Stimulated activated CD4-positive, alpha-beta T cell treated with anti-CD3 and anti-CD28 coated beads, Interleukin-4, amount 100 ng/mL, for 24 hours (primary cell): Measurements from ENCODE around the gene PRDM16.

Experiments used
- DNase-seq: peaks from one replicate; pipeline ENCODE4 v3.0.0-alpha.2; 2020

Gene PRDM16

GRCh38 chr1:3410142-3410925, 341.3 kb downstream of the PRDM16 start:
- DNase-seq, result no peak

- DNase-seq, result no peak
Observed at GRCh38 chr1:3411806-3412205, 342.8 kb downstream of the PRDM16 start.

- no peak for DNase-seq
Observed at GRCh38 chr1:3412376-3412775, 343.4 kb downstream of the PRDM16 start.

- no peak for DNase-seq
Observed at GRCh38 chr1:3413975-3414710, 345.1 kb downstream of the PRDM16 start.

GRCh38 chr1:3415260-3416090, 346.5 kb downstream of the PRDM16 start:
- DNase-seq, result no peak

- no peak for DNase-seq
Observed at GRCh38 chr1:3417082-3417739, 348.2 kb downstream of the PRDM16 start.

- DNase-seq, result no peak
Observed at GRCh38 chr1:3417934-3418333, 348.9 kb downstream of the PRDM16 start.

GRCh38 chr1:3418600-3418999, 349.6 kb downstream of the PRDM16 start:
- no peak for DNase-seq

- no peak for DNase-seq
Observed at GRCh38 chr1:3419415-3420204, 350.6 kb downstream of the PRDM16 start.

- DNase-seq, result no peak
Observed at GRCh38 chr1:3420218-3420951, 351.4 kb downstream of the PRDM16 start.

- no peak for DNase-seq
Observed at GRCh38 chr1:3422638-3423037, 353.6 kb downstream of the PRDM16 start.

- no peak for DNase-seq
Observed at GRCh38 chr1:3423245-3423829, 354.3 kb downstream of the PRDM16 start.

- no peak for DNase-seq
Observed at GRCh38 chr1:3423896-3424611, 355.1 kb downstream of the PRDM16 start.

- no peak for DNase-seq
Observed at GRCh38 chr1:3425486-3426215, 356.6 kb downstream of the PRDM16 start.

- no peak for DNase-seq
Observed at GRCh38 chr1:3426956-3427535, 358.0 kb downstream of the PRDM16 start.

- no peak for DNase-seq
Observed at GRCh38 chr1:3427711-3428704, 359.0 kb downstream of the PRDM16 start.

- no peak for DNase-seq
Observed at GRCh38 chr1:3428899-3429298, 359.9 kb downstream of the PRDM16 start.

GRCh38 chr1:3429320-3429719, 360.3 kb downstream of the PRDM16 start:
- no peak for DNase-seq
